NCI-H1694 treated with DMSO at 0.1 percent for 48 hours (cell line): ENCODE measurements around the gene LARGE1.
"Not testable (repeated sequence)": the region's sequence is repeated elsewhere in the genome, so short reads cannot be mapped to it uniquely, and the experiment has no call there.

ENCODE experiments used
- DNase-seq: peaks from one replicate; lab custom pipeline; 2025; lab: John Stamatoyannopoulos, UW

LARGE1 gene

GRCh38 chr22:33421859-33422258 lies 498.4 kb downstream of the LARGE1 start:
- no peak for DNase-seq

- no peak for DNase-seq
Observed at GRCh38 chr22:33418484-33418883, 501.8 kb downstream of the LARGE1 start.

GRCh38 chr22:33415401-33415800 lies 504.9 kb downstream of the LARGE1 start:
- DNase-seq: no peak

GRCh38 chr22:33409079-33409478 lies 511.2 kb downstream of the LARGE1 start:
- DNase-seq: no peak

- DNase-seq: no peak
Observed at GRCh38 chr22:33405194-33405593, 515.1 kb downstream of the LARGE1 start.

- no peak for DNase-seq
Observed at GRCh38 chr22:33404723-33405122, 515.6 kb downstream of the LARGE1 start.

- DNase-seq: no peak
Observed at GRCh38 chr22:33402325-33402724, 518.0 kb downstream of the LARGE1 start.

GRCh38 chr22:33401291-33401690 lies 519.0 kb downstream of the LARGE1 start:
- DNase-seq: no peak

- DNase-seq: no peak
Observed at GRCh38 chr22:33400891-33401290, 519.4 kb downstream of the LARGE1 start.

- DNase-seq: no peak
Observed at GRCh38 chr22:33400061-33400840, 520.0 kb downstream of the LARGE1 start.

- no peak for DNase-seq
Observed at GRCh38 chr22:33397381-33397907, 522.8 kb downstream of the LARGE1 start.

GRCh38 chr22:33393432-33393831 lies 526.8 kb downstream of the LARGE1 start:
- DNase-seq: no peak

- no peak for DNase-seq
Observed at GRCh38 chr22:33391298-33391697, 529.0 kb downstream of the LARGE1 start.

- DNase-seq: peak; percentile 5
Observed at GRCh38 chr22:33389936-33390335, 530.3 kb downstream of the LARGE1 start.

- no peak for DNase-seq
Observed at GRCh38 chr22:33386270-33386669, 534.0 kb downstream of the LARGE1 start.

GRCh38 chr22:33385611-33386010 lies 534.7 kb downstream of the LARGE1 start:
- DNase-seq: no peak

GRCh38 chr22:33382436-33382835 lies 537.8 kb downstream of the LARGE1 start:
- DNase-seq: no peak

GRCh38 chr22:33381531-33382406 lies 538.5 kb downstream of the LARGE1 start:
- no peak for DNase-seq

GRCh38 chr22:33380789-33381530 lies 539.3 kb downstream of the LARGE1 start:
- DNase-seq: no peak

GRCh38 chr22:33379836-33380235 lies 540.4 kb downstream of the LARGE1 start:
- DNase-seq: no peak

- no peak for DNase-seq
Observed at GRCh38 chr22:33372875-33373274, 547.4 kb downstream of the LARGE1 start.

GRCh38 chr22:33363256-33363655 lies 557.0 kb downstream of the LARGE1 start:
- not testable (repeated sequence) for DNase-seq
